G401 (cell line): ENCODE measurements around the gene ZNF831. TPM values are rescaled to one million over a fixed set of nuclear protein-coding genes. Genes with fewer than 3 reads are reported as not detected.

Experiments used
- DNase-seq: peaks from one replicate; pipeline ENCODE4 v3.0.0-alpha.2; 2015; ENCODE audit warnings: low spot score
- in situ Hi-C: cut with HindIII; loops from 2 replicates; pipeline ENCODE4 v1.10.0; 2016; ENCODE audit warnings: low sequenced_read_pairs, mixed read lengths
- total RNA-seq: library from RNA; depleted of rRNA; stranded (reverse); fragments of >200 nt; shearing (Covaris generic); gene quantifications from 2 replicates; pipeline ENCODE4 v1.2.3, GENCODE V29; 2014

Gene ZNF831
- total RNA-seq, 1 experiment from 2014 or later: not detected

DNA sequence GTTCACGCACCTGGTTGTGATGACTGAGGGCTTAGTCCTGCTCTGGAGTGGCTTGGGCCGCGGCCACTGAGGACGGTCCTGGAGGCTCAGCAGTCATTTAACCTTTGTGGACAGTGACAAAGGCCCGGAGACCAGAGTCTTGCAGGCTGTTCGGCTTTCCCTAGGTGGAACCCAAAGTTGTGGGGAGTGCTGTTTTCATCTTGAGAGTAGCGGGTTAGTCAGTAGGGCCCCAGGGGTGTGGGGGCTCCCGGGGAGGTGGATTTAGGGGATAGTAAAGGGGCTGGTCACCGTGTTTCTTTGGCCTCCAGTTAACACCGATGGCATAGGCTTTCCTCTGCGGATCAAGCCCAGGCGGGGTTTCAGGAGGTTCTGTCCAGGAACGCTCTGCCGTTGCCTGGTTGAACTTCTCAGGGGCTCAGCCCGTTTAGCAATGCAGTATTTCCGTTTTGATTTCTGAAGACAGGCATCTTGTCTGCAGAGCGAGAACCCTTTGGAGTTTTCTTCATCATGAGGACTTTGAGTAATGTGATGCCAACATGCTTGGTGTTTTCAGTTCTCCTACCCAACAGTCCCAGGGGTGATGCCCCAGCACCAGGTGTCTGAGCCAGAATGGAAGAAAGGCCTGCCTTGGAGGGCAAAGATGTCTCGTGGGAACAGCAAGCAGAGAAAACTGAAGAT lies 31.8 kb downstream of the ZNF831 start:
- no peak for DNase-seq
- in situ Hi-C loops: no loop called here

DNA sequence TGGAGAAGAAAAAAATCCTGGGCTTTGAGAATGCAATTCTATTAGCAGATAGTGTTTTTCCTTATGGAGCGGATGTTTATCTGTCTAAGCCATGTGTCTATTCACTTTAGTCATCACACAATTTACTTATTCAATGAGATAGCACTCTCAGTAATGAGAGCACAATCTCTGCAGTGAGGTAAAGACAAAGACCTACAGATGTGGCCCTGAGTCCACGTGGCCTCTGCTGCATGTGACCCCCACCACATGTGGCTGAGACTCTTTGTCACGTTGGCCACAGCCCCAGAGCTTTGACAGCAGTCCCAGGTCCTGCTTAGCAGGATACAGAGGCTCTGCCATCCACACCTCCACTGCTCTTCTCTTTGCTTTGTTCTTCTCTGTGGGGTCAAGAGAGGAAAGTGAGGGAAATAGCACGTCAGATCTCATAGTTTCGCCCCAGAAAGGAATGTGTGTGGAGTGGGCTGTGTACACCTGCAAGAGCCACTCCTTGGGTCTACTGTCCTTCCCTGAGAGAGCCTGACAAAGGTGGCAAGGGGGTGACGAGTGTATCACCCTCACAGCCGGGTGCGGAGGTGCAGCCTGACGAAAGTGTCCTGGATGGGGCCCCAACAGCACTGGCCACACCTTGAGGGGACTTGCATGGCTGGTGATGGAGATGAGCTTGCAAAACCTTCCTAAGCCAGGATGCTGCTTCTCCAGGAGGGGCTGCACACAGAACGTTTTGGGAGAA lies 40.7 kb downstream of the ZNF831 start:
- DNase-seq: no peak
- in situ Hi-C loops: no loop called here

DNA sequence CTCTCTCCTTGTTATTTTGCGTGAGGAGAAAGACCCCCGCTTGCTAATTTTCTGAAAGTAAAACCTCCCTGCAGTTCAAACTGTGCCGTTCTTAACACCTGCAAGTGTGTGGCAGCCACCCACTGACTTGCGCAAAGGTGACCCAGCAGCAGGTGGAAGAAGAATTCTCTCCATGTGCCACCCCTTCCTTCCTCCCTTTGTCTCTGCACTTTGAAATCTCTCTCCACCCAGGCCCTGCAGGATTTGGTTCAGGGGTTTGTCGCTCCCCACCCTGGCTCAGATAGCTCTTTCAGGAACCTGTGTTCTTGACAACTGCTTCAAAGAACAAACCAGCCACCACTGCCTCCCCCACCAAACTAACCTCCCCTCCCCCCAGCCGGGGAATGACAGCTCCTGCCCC lies 41.4 kb downstream of the ZNF831 start:
- in situ Hi-C loops: no loop called here
- no peak for DNase-seq

DNA sequence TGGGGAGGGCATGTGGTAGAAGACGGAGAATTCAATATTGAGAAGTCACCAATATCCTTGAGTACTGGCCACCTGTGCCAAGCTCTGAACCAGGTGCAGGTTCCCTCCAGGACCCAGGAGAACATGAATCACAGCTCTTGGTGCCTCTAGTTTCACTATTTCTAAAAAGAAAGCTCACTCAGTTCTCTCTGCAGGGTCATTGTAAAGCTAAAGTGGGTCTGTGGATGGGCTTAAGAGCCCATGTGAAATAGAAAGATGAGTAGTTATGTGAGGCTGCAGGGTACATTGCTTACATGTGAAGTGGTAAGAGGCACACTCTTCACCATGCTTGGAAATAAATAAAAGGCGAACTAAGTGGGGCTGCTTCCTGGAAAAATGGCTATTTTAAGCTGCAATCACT lies 43.6 kb downstream of the ZNF831 start:
- in situ Hi-C loops: no loop called here
- no peak for DNase-seq

DNA sequence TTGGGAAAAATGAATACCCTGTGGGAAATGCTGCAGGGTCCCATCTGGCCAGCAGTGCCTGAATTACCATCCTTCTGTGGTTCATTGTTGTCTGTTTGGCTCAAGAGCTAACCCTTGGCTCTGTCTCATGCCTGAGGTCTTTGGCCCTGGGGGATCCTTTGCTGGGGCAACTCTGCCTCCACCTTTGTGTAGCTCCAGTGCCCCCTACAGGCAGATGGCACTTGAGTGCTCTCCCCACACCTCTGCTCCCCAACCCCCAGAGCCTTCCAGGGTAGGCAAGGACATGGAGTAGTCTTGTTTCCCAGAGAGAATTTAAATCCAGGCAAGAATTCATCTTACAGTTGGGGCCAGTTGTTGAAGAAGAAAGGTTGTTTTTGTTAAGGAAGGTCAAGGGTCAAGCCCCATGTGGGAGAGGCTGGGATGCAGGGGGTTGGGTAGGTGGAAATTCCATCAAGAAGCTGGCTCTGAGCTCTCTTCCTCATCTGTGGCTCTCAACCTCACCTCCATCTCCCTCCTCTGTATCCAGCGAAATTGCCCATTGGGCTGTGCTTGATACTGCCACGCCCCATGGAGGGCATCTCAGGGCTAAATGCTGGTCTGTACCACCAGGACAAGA lies 44.2 kb downstream of the ZNF831 start:
- in situ Hi-C loops: no loop called here
- DNase-seq: peak; percentile 27

DNA sequence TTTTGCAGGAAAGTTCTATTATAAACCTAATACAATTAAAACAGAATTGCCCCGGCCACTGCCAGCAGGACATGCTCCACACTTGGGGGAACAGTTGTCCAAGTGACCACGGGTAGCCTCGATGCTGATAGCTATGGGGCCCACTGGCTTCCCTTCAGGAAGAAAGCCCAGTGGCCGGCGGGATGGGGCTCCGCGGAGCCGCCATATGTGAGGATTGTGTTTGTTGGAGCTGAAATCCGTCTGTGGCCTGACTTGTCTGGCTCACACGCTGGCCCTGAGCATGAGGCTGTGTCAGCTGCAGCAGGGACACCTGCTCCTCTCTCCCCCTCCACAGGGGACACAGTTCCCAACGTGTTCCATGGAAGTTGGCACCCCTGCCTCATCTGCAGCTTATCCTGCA lies 46.6 kb downstream of the ZNF831 start:
- in situ Hi-C loops: no loop called here
- DNase-seq: peak; percentile 68

DNA sequence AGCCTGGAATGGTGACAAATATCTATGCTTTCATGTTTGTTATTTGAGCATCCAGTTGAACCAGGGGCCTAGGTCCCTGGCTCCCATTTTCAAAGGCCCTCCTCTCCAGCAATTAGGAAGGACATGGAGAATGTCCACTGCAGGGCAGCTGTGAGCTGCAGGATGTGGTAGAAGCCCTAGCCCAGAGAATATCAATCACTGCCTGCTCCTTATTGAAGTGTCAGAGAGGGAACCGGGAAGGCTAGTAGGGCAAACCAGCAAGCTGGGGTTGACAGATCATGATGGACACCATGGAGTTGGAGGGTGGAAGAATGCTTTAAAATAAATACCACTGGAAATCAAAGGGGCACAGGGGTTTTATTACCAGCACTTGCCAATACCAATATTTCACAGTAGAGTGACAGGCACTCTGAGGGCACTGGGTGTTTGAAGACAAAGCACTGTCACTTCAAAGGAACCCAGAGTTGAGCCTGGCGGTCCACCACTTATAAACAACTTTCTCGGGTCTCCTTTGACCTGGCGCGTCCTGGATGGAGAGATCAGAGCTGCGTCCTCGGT lies 47.7 kb downstream of the ZNF831 start:
- DNase-seq: no peak
- in situ Hi-C loops: no loop called here

DNA sequence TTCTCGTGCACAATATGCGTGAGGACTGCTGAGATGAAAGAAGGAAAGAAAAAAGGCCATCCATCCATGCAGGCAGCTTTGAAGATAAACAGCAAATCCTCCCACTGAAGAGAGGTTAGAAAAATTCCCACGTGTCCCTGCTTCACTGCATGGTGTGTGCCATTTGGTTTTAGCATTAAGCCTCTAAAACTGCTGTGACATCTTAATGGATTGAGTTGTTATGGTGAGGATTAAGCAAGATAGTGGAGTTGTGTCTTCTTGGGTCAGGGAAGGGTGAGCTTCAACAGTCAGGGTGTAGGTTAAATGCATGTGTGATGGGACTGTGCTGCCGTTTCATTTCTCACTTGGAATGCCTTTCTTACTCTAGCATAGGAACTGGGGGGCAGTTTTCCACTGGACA lies 50.5 kb downstream of the ZNF831 start:
- in situ Hi-C loops: no loop called here
- no peak for DNase-seq

DNA sequence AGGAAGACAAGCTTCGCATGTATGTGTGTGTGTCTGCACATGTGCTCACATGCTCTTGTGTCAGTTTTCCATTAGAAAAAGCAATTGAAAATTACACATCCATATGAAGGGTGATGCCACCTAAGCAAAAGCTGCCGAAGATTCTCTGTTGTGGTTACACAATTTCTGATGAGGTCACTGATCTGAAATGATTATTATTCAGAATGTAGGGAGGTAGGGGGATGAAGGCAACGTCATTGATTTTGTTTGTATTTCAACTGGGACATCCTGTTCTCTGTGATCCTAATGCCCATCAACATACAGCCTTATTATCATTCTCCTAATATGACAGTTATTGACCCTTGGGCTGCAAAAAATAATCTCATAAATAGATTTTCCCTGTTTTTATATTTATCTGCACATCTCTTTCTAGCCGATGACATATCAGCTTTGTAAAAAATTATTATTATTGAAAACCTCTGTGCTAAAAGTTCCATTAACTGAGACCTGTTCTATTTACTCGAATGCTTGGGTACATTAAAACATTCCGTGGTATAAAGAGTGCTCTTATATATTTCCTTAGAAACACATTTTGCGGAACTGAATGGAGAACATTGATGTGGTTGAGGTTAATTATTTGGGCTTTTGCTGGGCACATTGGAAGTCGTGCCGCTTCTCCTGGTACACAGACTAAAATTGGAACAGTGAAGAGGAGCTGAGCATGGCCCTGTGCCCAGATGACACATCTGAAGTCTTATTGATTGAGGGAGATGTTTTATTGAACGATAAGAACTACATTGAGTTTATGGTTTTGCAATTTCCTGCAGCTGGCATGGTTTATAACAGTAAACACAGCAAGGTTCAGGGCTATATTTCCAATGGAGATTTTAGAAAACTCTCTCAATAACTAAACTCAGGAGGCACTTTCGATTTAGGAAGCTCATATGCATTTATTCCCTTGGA lies 51.3 kb downstream of the ZNF831 start:
- DNase-seq: no peak
- in situ Hi-C loops: no loop called here

DNA sequence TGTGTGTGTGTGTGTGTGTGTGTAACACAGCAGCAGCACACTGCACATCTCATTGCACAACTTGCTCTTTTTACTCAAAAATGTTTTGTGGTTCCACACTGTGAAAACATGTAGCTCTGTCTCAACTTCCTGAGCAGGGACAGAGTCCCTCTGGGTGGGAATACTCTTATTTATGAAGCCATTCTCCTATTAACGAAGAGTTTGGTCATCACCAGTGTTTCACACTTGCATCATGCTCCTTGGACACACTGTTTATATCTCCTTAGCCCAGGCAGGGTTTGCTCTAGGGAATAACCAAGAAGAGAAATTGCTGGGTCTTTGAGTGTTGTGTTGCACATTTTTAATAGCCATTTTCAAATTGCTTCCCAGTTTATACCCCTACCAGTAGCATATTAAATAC lies 53.6 kb downstream of the ZNF831 start:
- in situ Hi-C loops: no loop called here
- DNase-seq: no peak

DNA sequence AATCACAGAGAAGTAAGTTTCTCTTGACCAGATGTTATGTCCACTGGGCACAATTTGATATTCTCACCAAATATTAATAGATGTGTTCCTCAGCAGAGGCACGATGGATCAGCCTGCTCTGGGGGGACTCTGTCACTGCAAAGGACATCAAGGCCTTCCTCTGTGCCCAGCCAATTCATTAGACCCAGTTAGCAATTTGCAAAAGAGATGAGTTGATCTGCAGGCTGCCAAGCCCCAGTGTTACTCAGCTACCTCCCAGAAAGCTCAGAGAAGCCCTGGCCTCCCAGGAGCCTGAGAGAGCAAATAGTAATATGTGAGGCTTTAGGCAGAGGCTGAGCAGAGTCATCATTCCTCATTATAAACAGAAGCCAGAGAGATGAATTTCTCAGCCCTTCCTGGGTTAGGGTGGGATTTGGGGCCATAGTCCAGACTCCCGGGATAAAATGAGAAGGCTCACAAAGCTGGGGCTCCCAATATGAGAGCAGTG lies 54.2 kb downstream of the ZNF831 start:
- in situ Hi-C loops: no loop called here
- DNase-seq: no peak

DNA sequence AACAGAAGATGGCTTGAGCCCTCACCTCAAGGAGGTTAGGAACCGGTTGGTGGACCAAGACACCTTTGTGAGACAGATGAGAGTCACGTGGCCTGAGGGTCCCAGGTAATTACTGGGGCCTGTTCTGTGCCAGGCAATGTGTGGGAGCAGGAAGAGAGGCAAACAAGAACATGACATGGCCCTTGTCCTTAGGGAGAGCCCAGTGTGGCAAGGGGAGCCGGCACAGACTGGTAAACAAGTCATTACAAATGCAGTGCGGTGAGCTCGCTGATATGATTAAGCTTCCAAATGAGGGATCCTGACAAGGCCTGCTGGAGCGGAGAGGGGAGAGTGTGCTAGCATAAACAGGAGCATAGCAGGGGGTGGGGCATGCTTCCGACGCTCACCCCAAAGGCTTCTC lies 55.6 kb downstream of the ZNF831 start:
- in situ Hi-C loops: no loop called here
- DNase-seq: no peak

DNA sequence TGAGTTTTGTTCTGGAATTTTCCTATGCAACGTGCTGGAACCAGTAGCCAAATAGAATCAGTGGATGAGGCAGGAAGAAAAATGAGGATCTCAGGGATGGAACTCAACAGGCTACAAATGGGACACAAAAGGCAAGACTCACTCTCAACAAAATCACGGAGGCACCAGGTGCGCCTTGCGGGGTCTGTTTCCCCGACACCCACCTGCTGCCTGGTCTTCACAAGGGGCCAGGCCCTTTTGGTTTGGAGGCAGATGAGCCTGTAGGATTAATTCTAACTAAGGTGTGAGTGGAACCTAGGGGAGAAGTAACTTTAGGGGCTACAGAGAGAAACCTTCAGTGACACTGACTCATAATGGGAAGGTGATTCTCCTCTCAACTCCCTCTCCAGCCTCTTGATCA lies 56.5 kb downstream of the ZNF831 start:
- in situ Hi-C loops: no loop called here

DNA sequence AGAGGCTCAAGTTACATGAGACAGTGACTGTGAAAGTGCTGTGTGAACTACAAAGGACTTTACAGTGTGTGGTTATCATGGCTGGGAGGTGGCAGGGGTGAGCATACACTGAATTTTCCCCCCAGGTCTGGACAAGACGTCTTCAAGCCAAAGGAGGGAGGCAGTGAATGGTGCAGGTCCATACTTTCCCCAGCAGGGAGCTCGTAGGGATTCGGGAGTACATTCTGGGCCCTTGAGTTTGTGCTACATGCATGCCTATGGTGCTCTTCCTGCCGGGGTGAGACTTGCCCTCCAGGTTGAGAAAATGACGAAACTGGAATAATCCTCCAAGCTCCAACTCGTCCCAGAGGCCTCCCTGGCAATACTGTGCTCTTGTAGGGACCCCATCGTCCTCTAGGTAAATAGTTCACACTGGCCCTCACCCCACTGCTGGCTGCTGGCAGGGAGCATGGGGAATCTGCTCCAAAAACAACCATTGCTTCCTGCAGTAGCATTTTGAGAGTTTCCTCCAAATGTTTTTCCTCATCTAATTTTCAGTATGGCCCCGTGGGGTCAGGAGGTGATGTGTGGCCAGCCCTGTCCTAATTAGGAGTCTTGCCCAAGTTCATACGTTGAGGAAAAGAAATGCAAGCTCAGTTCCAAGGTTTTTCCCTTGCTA lies 57.6 kb downstream of the ZNF831 start:
- DNase-seq: peak; percentile 4
- in situ Hi-C loops: no loop called here

More for the DNA sequence above, 56.5 kb downstream of the ZNF831 start:
- no peak for DNase-seq

DNA sequence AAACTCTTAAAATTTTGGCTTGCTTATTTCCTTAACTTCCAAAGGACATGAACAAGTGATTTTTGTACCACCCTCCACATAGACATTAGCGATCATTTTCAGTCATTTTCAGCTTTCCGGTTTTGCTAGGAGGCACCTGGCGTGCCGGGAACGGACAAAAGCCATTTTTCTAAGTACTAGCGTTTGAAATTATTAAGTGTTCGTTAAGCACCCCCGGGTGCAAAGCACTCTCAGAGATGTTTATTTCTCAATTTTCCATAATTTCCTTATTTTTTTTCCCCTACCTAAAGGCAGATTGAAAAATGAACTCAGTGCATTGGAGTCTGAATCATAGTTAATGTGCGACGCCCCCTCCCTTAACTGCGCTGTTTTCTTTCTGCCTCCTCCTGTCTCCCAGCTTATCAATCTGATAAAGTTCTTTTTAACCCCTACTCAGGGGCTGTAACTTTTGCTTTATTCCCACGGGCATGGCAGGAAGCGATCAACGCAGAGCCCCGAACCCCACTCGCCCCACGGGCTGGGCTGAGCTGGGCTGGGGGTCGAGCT lies 58.2 kb downstream of the ZNF831 start:
- peak; percentile 18 for DNase-seq
- in situ Hi-C loops: no loop called here

DNA sequence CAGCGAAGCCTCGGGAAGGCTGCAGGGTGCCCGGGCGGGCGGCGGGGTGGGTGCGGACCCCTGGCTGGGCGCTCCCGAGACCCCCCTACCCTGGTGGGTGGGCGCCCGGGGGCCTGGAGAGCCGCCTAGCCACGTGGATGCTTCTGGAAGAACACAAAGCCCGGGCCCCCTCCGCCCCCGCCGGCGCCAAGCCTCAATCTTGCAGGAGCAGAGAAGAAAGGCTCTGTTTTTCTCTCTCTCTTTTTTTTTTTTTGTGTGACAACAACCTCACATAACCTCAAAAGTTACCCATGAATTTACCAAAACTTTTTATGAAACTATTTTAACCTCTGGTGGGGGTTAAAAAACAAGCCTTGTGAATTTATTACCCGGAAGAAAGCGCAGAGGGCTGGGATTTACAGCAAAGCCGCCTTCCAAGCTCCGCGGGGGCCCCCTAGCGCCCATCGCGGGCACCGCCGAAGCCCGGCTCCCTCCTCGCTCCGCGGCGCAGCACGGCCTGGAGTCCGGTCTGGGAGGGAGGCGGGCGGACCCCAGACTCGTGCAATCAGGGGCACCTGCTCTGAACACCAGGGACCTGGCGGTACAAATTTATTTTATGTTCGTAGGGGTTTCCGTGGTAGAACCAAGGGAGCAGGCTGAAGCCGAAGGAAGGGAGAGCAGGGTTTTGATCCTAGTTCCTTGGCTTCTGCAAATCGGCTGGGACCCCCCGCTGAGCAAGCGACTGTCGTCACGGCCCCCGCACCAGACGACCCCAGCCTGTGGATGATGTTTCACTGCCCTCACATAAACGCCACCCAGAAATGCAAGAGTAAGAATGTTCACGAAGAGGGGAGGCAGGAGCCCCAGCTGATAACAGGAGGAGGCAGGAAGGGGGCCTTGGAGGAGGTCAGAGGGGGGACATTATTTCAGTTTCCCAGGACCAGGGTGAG lies 58.9 kb downstream of the ZNF831 start:
- peak; percentile 83 for DNase-seq
- in situ Hi-C loops: no loop called here

DNA sequence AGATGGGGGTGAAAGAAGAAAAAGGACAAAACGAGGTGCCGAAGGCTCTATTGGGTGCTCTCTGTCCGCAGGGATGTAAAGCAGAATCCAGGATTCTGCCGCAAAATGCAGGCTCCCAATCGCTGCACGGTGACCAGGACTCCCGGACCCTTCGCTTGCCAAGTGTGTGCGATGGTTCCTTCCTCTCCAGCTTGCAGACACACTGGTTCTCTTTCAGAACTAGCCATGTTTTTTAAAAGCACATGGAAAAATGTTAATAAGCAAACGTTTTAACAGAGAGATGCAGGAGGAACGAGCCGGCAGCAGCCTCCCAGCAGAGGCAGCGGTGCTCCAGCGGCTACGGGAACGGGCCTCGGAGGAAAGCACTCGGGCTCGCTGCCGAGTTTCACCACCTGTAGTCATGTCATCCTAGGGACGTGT lies 59.6 kb downstream of the ZNF831 start:
- in situ Hi-C loops: no loop called here
- peak; percentile 71 for DNase-seq
